IMR-90 (cell line): ENCODE data around the gene PCP2. TPM values are rescaled to one million over a fixed set of nuclear protein-coding genes. Genes with fewer than 3 reads are reported as not detected.

Experiments used
- ATAC-seq: fragments of 200-7000 bp; cut with Tn5 transposase; 2 replicates; pipeline ENCODE4 v1.9.1; 2020; ENCODE audit warnings: low read depth, mild to moderate bottlenecking, moderate library complexity
- BruUV-seq: library from RNA; stranded (reverse); fragments of 400-500 nt; replicated peaks from 2 replicates; lab custom pipeline; 2021; lab: Mats Ljungman, UMichigan
- CTCF ChIA-PET: fragments of 300-600 bp; formaldehyde crosslinking; extraction: SDS; loops from one replicate; lab custom pipeline; 2021; ENCODE audit warnings: antibody characterized with exemption; lab: Yijun Ruan, JAX
- POLR2A ChIA-PET: fragments of 300-600 bp; sonication (Branson Sonifier 250); formaldehyde crosslinking; loops from one replicate; lab custom pipeline; 2022; ENCODE audit warnings: antibody characterized with exemption; ENCODE audit not compliant: unreplicated experiment; lab: Charles Lee
- DNase-seq: peaks from one replicate; pipeline ENCODE4 v3.0.0; 2013
- H2AFZ ChIP-seq: replicated peaks from 2 replicates; pipeline ENCODE3; 2013; ENCODE audit warnings: low read length, mild to moderate bottlenecking; ENCODE audit not compliant: poor library complexity
- H2AK5ac ChIP-seq: 2 replicates; pipeline ENCODE4 v1.6.1; 2013; ENCODE audit warnings: low read depth, low read length, inconsistent platforms
- H2AK9ac ChIP-seq: replicated peaks from 2 replicates; pipeline ENCODE3; 2013; ENCODE audit warnings: mild to moderate bottlenecking, low read depth, low read length, moderate library complexity; ENCODE audit not compliant: poor library complexity
- H2BK120ac ChIP-seq: 2 replicates; pipeline ENCODE4 v1.6.1; 2013; ENCODE audit warnings: low read depth, low read length, inconsistent platforms
- H2BK15ac ChIP-seq: 3 replicates; pipeline ENCODE4 v1.6.1; 2013; ENCODE audit warnings: low read depth, low read length, inconsistent platforms
- H2BK20ac ChIP-seq: 2 replicates; pipeline ENCODE4 v1.6.1; 2013; ENCODE audit warnings: low read depth, mild to moderate bottlenecking, inconsistent platforms, low read length, moderate library complexity
- H2BK5ac ChIP-seq: 2 replicates; pipeline ENCODE4 v1.6.1; 2013; ENCODE audit warnings: mild to moderate bottlenecking, low read depth, low read length, inconsistent platforms; ENCODE audit not compliant: poor library complexity, severe bottlenecking
- H3K14ac ChIP-seq: replicated peaks from 2 replicates; pipeline ENCODE4 v1.6.1; 2013; ENCODE audit warnings: low read depth, low read length, inconsistent platforms
- H3K18ac ChIP-seq: 2 replicates; pipeline ENCODE4 v1.6.1; 2013; ENCODE audit warnings: low read depth, low read length, control low read depth
- H3K23ac ChIP-seq: 2 replicates; pipeline ENCODE4 v1.6.1; 2013; ENCODE audit warnings: low read depth, low read length, inconsistent platforms
- H3K27ac ChIP-seq: 2 replicates; pipeline ENCODE4 v1.5.1; 2013; ENCODE audit warnings: mild to moderate bottlenecking, control low read depth, low read length; ENCODE audit not compliant: insufficient read depth
- H3K27me3 ChIP-seq: 2 replicates; pipeline ENCODE4 v1.6.1; 2013; ENCODE audit warnings: low read length; ENCODE audit not compliant: control insufficient read depth, insufficient read depth
- H3K36me3 ChIP-seq: 2 replicates; pipeline ENCODE4 v1.6.1; 2013; ENCODE audit warnings: low read length, mixed read lengths; ENCODE audit not compliant: control insufficient read depth, insufficient read depth
- H3K4ac ChIP-seq: 2 replicates; pipeline ENCODE4 v1.6.1; 2013; ENCODE audit warnings: low read depth, low read length, inconsistent platforms
- H3K4me1 ChIP-seq: 2 replicates; pipeline ENCODE4 v1.6.1; 2013; ENCODE audit warnings: low read length, mixed read lengths; ENCODE audit not compliant: control insufficient read depth, insufficient read depth
- H3K4me2 ChIP-seq: 2 replicates; pipeline ENCODE4 v1.6.1; 2013; ENCODE audit warnings: low read depth, mild to moderate bottlenecking, control low read depth, low read length, moderate library complexity
- H3K4me3 ChIP-seq: 2 replicates; pipeline ENCODE4 v1.5.1; 2013; ENCODE audit warnings: low read depth, mild to moderate bottlenecking, control low read depth, low read length, moderate library complexity; ENCODE audit not compliant: insufficient read depth
- H3K56ac ChIP-seq: 2 replicates; pipeline ENCODE4 v1.6.1; 2013; ENCODE audit warnings: low read length, inconsistent platforms; ENCODE audit not compliant: insufficient read depth; ENCODE audit errors: extremely low read depth
- H3K79me1 ChIP-seq, 2 experiments: 2 replicates each; pipeline ENCODE4 v1.6.1; 2013; ENCODE audit warnings: low read length in 2 of 2, inconsistent platforms in 1 of 2, low read depth in 1 of 2
- H3K9ac ChIP-seq: 2 replicates; pipeline ENCODE4 v1.6.1; 2013; ENCODE audit warnings: low read depth, low read length, control low read depth
- H3K9me1 ChIP-seq: 2 replicates; pipeline ENCODE4 v1.6.1; 2013; ENCODE audit warnings: low read length, inconsistent platforms; ENCODE audit not compliant: insufficient read depth
- H3K9me3 ChIP-seq: 2 replicates; pipeline ENCODE4 v1.6.1; 2013; ENCODE audit warnings: low read length; ENCODE audit not compliant: control insufficient read depth, insufficient read depth
- H4K20me1 ChIP-seq: 2 replicates; pipeline ENCODE4 v1.6.1; 2013; ENCODE audit warnings: low read length, inconsistent platforms; ENCODE audit not compliant: insufficient read depth
- H4K5ac ChIP-seq: 2 replicates; pipeline ENCODE4 v1.6.1; 2013; ENCODE audit warnings: mild to moderate bottlenecking, low read depth, low read length, control low read depth
- H4K8ac ChIP-seq, 2 experiments: 2 replicates each; pipeline ENCODE4 v1.6.1; 2013; ENCODE audit warnings: low read depth in 2 of 2, low read length in 2 of 2, control low read depth in 1 of 2, inconsistent platforms in 1 of 2
- H4K91ac ChIP-seq: 2 replicates; pipeline ENCODE4 v1.6.1; 2013; ENCODE audit warnings: low read depth, low read length, inconsistent platforms; ENCODE audit not compliant: insufficient read depth
- CHD1 ChIP-seq: IDR thresholded peaks from 2 replicates; pipeline ENCODE4 v1.6.1; 2012; ENCODE audit warnings: low read depth, low read length, improper control_type of control experiment
- MXI1 ChIP-seq: IDR thresholded peaks from 2 replicates; pipeline ENCODE4 v1.6.1; 2012; ENCODE audit warnings: low read depth, mild to moderate bottlenecking, low read length, moderate library complexity, borderline replicate concordance
- POLR2A ChIP-seq: IDR thresholded peaks from 2 replicates; pipeline ENCODE4 v1.6.1; 2012; ENCODE audit warnings: mild to moderate bottlenecking, low read depth, low read length
- RFX5 ChIP-seq: IDR thresholded peaks from 2 replicates; pipeline ENCODE4 v1.8.0; 2012; ENCODE audit warnings: low read depth, mild to moderate bottlenecking, low read length, moderate library complexity
- WGBS, 2 experiments: methylation state at CpG; one replicate each; pipeline versions ENCODE4 v1.1.5 to v1.1.7; 2013; ENCODE audit warnings: missing lambda C conversion rate in 2 of 2; ENCODE audit not compliant: insufficient read length in 1 of 2; ENCODE audit errors: extremely low coverage in 2 of 2; 5-methylcytosine and 5-hydroxymethylcytosine counted together
- dilution Hi-C: fragments of 300-500 bp; cut with HindIII; formaldehyde crosslinking; loops from one replicate; pipeline ENCODE4 v1.14.3; 2018; ENCODE audit warnings: low sequenced_read_pairs; ENCODE audit not compliant: unreplicated experiment
- in situ Hi-C: fragments of 300-500 bp; cut with MboI; formaldehyde crosslinking; loops from 3 replicates; pipeline ENCODE4 v1.14.3; 2019; ENCODE audit warnings: low sequenced_read_pairs, inconsistent platforms, mixed read lengths
- intact Hi-C: fragments of 100-400 bp; cut with micrococcal nuclease; formaldehyde crosslinking; loops from 2 replicates; pipeline ENCODE4 v1.10.0; 2022
- polyA plus RNA-seq, 3 experiments: library from polyadenylated mRNA; depleted of rRNA; stranded (reverse); fragments of >200 nt; gene quantifications; 2 replicates each; pipeline ENCODE4 v1.2.3, GENCODE V29; 2012; ENCODE audit warnings: low replicate concordance in 1 of 3
- total RNA-seq: library from RNA; depleted of rRNA; stranded (reverse); fragments of >200 nt; gene quantifications from 2 replicates; pipeline ENCODE4 v1.2.3, GENCODE V29; 2012
- TF ChIP-seq, protein P1 (sequence below): conservative IDR thresholded peaks from 2 replicates; pipeline ENCODE4 v1.5.1; 2012; ENCODE audit warnings: mild to moderate bottlenecking, low read depth, low read length, improper control_type of control experiment

Gene PCP2
- total and polyA plus RNA-seq, 2 of the 4 experiments (the other 2 are of a cell fraction), result not detected

GRCh38 chr19:7632340-7633203, 947 bp downstream of the PCP2 start (continued):
- TF ChIP-seq MXI1 (no peak), CHD1 (no peak)

DNA sequence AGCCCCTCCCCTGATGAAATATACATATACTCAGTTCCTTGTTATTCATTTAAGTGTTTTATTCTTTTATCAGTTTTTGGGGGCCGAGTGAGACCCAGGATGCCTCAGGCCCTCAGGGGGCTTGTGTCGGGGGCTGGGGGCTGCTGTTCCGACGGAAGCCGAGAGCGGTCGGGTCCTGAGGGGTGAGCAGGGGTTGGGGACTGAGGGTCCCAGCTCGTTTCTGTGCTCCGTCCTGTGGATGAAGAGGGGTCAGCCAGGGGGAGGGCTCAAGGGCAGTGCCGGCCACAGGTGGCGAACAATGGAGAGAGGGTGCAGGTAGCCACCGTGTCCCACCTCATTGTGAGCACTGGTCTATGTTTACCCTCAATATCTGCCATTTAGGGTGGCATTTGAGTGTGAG, 1.9 kb downstream of the PCP2 start:
- Histone ChIP-seq H3K27ac (no peak overlapping the region), H3K4me3 (no peak overlapping the region), H2BK20ac (no peak overlapping the region), H3K56ac (no peak overlapping the region), H3K36me3 (peaks cover 7% of the 10 kb centered on the region), H3K14ac (no peak overlapping the region), H3K9me3 (no peaks in the 10 kb centered on the region), H4K20me1 (peaks cover 2% of the 10 kb centered on the region; the same call in 1 of the 2 replicates), H3K4me1 (peaks cover 8% of the 10 kb centered on the region; the same call in 1 of the 2 replicates), H2AK9ac (no peak overlapping the region), H4K8ac (no peak overlapping the region), H2BK5ac (no peak overlapping the region), H3K18ac (no peak overlapping the region), H2BK15ac (no peak overlapping the region), H3K23ac (no peak overlapping the region), H4K5ac (no peak overlapping the region), H4K91ac (no peak overlapping the region), H3K4ac (no peak overlapping the region), H3K9me1 (peaks cover 7% of the 10 kb centered on the region; the same call in 1 of the 2 replicates), H2AFZ (no peak overlapping the region), H3K79me1 (peaks cover 0 to 42% of the 10 kb centered on the region in 2 experiments; a peak in 3 of 4 replicates), H3K4me2 (no peak overlapping the region), H3K27me3 (peaks cover 10% of the 10 kb centered on the region; the same call in 1 of the 2 replicates), H2AK5ac (no peak overlapping the region), H3K9ac (no peak overlapping the region), H2BK120ac (no peak overlapping the region)
- CTCF ChIA-PET, result no interaction called here
- in situ Hi-C loops, result no loop called here
- no peak for TF ChIP-seq RFX5
- TF ChIP-seq POLR2A, result no peak
- TF ChIP-seq CHD1, result no peak
- TF ChIP-seq, protein P1, sequence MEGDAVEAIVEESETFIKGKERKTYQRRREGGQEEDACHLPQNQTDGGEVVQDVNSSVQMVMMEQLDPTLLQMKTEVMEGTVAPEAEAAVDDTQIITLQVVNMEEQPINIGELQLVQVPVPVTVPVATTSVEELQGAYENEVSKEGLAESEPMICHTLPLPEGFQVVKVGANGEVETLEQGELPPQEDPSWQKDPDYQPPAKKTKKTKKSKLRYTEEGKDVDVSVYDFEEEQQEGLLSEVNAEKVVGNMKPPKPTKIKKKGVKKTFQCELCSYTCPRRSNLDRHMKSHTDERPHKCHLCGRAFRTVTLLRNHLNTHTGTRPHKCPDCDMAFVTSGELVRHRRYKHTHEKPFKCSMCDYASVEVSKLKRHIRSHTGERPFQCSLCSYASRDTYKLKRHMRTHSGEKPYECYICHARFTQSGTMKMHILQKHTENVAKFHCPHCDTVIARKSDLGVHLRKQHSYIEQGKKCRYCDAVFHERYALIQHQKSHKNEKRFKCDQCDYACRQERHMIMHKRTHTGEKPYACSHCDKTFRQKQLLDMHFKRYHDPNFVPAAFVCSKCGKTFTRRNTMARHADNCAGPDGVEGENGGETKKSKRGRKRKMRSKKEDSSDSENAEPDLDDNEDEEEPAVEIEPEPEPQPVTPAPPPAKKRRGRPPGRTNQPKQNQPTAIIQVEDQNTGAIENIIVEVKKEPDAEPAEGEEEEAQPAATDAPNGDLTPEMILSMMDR, result no peak
- no TSS peak for BruUV-seq
- dilution Hi-C loops, result no loop called here
- ATAC-seq (no peak), DNase-seq (no peak)
- intact Hi-C loops, result no loop called here
- WGBS, 2 experiments, result no CpG with 5 or more reads among the region's 12 CpGs
- POLR2A ChIA-PET, result no interaction called here
